Ovary (tissue), 3 donors: ENCODE data around the gene ADCK2.

Source experiments
- EP300 ChIP-seq: sonication (generic); formaldehyde crosslinking; IDR thresholded peaks from one replicate; pipeline ENCODE4 v1.6.1; 2017; ENCODE audit warnings: antibody characterized with exemption
- POLR2A ChIP-seq: fragments of 450-650 bp; IDR thresholded peaks from one replicate; pipeline ENCODE4 v1.6.1; 2017; ENCODE audit warnings: antibody characterized with exemption, mild to moderate bottlenecking, moderate library complexity
- TF ChIP-seq, protein P1 (sequence below), 3 donors: fragments of 450-650 bp in 2 of 3; fragments of 200-600 bp in 1 of 3; IDR thresholded peaks; one replicate each; pipeline versions ENCODE4 v1.5.1 to v1.8.0; 2016 to 2022; ENCODE audit warnings: antibody characterized with exemption in 3 of 3, mild to moderate bottlenecking in 1 of 3
- donor health status: DM: no; HTN: no; CAD: no.

DNA sequence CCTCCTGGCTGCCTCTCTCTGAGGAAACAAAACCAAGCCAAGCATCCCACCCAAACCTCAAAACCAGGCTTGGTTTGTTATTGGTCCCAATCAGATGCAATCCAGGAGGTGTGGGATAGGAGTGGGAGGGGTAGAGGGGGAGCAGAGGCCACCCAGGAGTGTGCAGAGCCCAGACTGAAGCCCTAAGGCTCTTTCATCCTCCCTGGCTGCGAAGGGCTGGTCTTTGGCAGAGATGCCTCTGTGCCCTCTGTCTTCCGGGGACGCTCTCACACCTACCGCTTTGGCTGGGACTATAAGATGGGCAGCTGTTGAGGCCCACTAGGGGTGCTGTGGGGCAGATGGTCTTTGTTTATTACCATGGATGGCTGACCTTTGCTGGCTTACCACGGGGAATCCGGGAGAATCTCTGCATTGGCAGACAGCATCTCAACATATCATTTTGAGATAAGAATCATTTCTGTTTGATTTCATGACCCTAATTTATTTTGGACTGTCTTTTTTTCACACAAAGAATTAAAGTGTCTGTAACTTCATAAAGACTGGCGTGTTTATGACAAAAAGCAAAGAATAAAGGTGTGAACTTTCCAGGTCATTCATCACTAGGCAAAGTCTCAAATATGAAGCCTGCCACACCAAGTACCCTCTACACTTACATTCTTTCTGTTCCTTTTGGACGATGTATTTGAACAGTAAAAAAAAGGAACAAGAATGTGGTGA lies 25.7 kb upstream of the ADCK2 start:
- no peak for TF ChIP-seq EP300
- TF ChIP-seq, protein P1, sequence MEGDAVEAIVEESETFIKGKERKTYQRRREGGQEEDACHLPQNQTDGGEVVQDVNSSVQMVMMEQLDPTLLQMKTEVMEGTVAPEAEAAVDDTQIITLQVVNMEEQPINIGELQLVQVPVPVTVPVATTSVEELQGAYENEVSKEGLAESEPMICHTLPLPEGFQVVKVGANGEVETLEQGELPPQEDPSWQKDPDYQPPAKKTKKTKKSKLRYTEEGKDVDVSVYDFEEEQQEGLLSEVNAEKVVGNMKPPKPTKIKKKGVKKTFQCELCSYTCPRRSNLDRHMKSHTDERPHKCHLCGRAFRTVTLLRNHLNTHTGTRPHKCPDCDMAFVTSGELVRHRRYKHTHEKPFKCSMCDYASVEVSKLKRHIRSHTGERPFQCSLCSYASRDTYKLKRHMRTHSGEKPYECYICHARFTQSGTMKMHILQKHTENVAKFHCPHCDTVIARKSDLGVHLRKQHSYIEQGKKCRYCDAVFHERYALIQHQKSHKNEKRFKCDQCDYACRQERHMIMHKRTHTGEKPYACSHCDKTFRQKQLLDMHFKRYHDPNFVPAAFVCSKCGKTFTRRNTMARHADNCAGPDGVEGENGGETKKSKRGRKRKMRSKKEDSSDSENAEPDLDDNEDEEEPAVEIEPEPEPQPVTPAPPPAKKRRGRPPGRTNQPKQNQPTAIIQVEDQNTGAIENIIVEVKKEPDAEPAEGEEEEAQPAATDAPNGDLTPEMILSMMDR (IDR thresholded peaks at IDR 0.05), result no peak
- TF ChIP-seq POLR2A, result no peak
